Measurements from ENCODE around the gene TMEM181.

TMEM181 gene

GRCh38 chr6:158536084-158536890, 23.6 kb upstream of the TMEM181 start:
- peak overlapping the region; percentile 56 to 68 (median 64) for H3K4me3 ChIP-seq (ENCODE audit: low read depth in 1 of 5, low read length in 5 of 5)
- H3K27ac ChIP-seq (ENCODE audit: low read depth, low read length), result no peak overlapping the region

GRCh38 chr6:158536891-158537798, 22.7 kb upstream of the TMEM181 start:
- Histone ChIP-seq H3K4me1 (ENCODE audit: control insufficient read depth in 5 of 5, insufficient read depth in 5 of 5, low read length in 5 of 5) (peaks cover 0 to 20% (median 12%) of the 10 kb centered on the region in 5 donors), H3K27ac (ENCODE audit: low read depth, low read length) (no peak overlapping the region), H3K9ac (ENCODE audit: low read length in 5 of 5) (no peak overlapping the region), H3K27me3 (ENCODE audit: control insufficient read depth in 5 of 5, insufficient read depth in 4 of 5, low read length in 5 of 5) (peaks cover 11 to 34% (median 20%) of the 10 kb centered on the region in 5 donors), H3K36me3 (ENCODE audit: control insufficient read depth in 5 of 5, insufficient read depth in 5 of 5, low read length in 5 of 5) (no peaks in the 10 kb centered on the region), H3K4me3 (ENCODE audit: low read depth in 1 of 5, low read length in 5 of 5) (peak overlapping the region in 4 of 5 donors; percentile 61 to 68 (median 66)), H3K9me3 (ENCODE audit: control insufficient read depth in 5 of 5, low read length in 5 of 5) (peaks cover 0 to 2% (median 0%) of the 10 kb centered on the region in 5 donors)

More at GRCh38 chr6:158536084-158536890, 23.6 kb upstream of the TMEM181 start:
- no peaks in the 10 kb centered on the region for H3K36me3 ChIP-seq (ENCODE audit: control insufficient read depth in 5 of 5, insufficient read depth in 5 of 5, low read length in 5 of 5)
- peaks cover 11 to 34% (median 20%) of the 10 kb centered on the region in 5 donors for H3K27me3 ChIP-seq (ENCODE audit: control insufficient read depth in 5 of 5, insufficient read depth in 4 of 5, low read length in 5 of 5)
- H3K9ac ChIP-seq (ENCODE audit: low read length in 5 of 5), result no peak overlapping the region
- peaks cover 0 to 20% (median 12%) of the 10 kb centered on the region in 5 donors for H3K4me1 ChIP-seq (ENCODE audit: control insufficient read depth in 5 of 5, insufficient read depth in 5 of 5, low read length in 5 of 5)
- H3K9me3 ChIP-seq (ENCODE audit: control insufficient read depth in 5 of 5, low read length in 5 of 5), result peaks cover 0 to 6% (median 0%) of the 10 kb centered on the region in 5 donors

GRCh38 chr6:158538741-158539140, 21.1 kb upstream of the TMEM181 start:
- Histone ChIP-seq H3K27me3 (ENCODE audit: control insufficient read depth in 5 of 5, insufficient read depth in 4 of 5, low read length in 5 of 5) (peaks cover 11 to 34% (median 20%) of the 10 kb centered on the region in 5 donors), H3K36me3 (ENCODE audit: control insufficient read depth in 5 of 5, insufficient read depth in 5 of 5, low read length in 5 of 5) (no peaks in the 10 kb centered on the region), H3K4me3 (ENCODE audit: low read depth in 1 of 5, low read length in 5 of 5) (no peak overlapping the region), H3K9ac (ENCODE audit: low read length in 5 of 5) (no peak overlapping the region), H3K9me3 (ENCODE audit: control insufficient read depth in 5 of 5, low read length in 5 of 5) (peaks cover 0 to 2% (median 0%) of the 10 kb centered on the region in 5 donors), H3K27ac (ENCODE audit: low read depth, low read length) (no peak overlapping the region), H3K4me1 (ENCODE audit: control insufficient read depth in 5 of 5, insufficient read depth in 5 of 5, low read length in 5 of 5) (peaks cover 0 to 20% (median 12%) of the 10 kb centered on the region in 5 donors)

DNA sequence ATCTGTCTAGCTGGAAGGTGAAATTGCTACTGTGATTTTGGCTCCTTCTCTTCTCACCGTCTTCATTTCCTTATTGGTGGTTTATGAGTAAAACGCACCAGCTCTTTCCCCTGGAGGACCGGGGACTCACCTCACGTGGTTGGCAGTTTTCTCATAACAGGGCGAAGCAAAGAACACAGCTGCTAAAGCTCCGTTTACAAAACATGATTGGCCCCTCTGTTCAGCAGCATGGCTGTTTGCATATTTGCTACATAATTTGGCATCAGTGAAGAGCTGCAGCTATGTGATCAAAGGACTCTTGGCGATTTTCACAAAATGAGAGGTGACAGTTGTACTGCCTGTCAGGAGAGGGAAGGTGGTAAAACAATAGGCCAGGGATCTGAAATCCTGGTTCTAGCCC, 20.5 kb upstream of the TMEM181 start:
- peaks cover 11 to 34% (median 20%) of the 10 kb centered on the region in 5 donors for H3K27me3 ChIP-seq (ENCODE audit: control insufficient read depth in 5 of 5, insufficient read depth in 4 of 5, low read length in 5 of 5)
- no peak overlapping the region for H3K27ac ChIP-seq (ENCODE audit: low read depth, low read length)
- H3K36me3 ChIP-seq (ENCODE audit: control insufficient read depth in 5 of 5, insufficient read depth in 5 of 5, low read length in 5 of 5), result no peaks in the 10 kb centered on the region
- H3K4me3 ChIP-seq (ENCODE audit: low read depth in 1 of 5, low read length in 5 of 5), result no peak overlapping the region
- H3K9me3 ChIP-seq (ENCODE audit: control insufficient read depth in 5 of 5, low read length in 5 of 5), result peaks cover 0 to 2% (median 0%) of the 10 kb centered on the region in 5 donors
- H3K9ac ChIP-seq (ENCODE audit: low read length in 5 of 5), result no peak overlapping the region
- H3K4me1 ChIP-seq (ENCODE audit: control insufficient read depth in 5 of 5, insufficient read depth in 5 of 5, low read length in 5 of 5), result peaks cover 0 to 20% (median 12%) of the 10 kb centered on the region in 5 donors

GRCh38 chr6:158539881-158540280, 20.0 kb upstream of the TMEM181 start:
- Histone ChIP-seq H3K27me3 (ENCODE audit: control insufficient read depth in 5 of 5, insufficient read depth in 4 of 5, low read length in 5 of 5) (peaks cover 11 to 34% (median 18%) of the 10 kb centered on the region in 5 donors), H3K4me1 (ENCODE audit: control insufficient read depth in 5 of 5, insufficient read depth in 5 of 5, low read length in 5 of 5) (peaks cover 0 to 20% (median 12%) of the 10 kb centered on the region in 5 donors), H3K36me3 (ENCODE audit: control insufficient read depth in 5 of 5, insufficient read depth in 5 of 5, low read length in 5 of 5) (no peaks in the 10 kb centered on the region), H3K9ac (ENCODE audit: low read length in 5 of 5) (no peak overlapping the region), H3K27ac (ENCODE audit: low read depth, low read length) (no peak overlapping the region), H3K4me3 (ENCODE audit: low read depth in 1 of 5, low read length in 5 of 5) (no peak overlapping the region), H3K9me3 (ENCODE audit: control insufficient read depth in 5 of 5, low read length in 5 of 5) (peaks cover 0 to 2% (median 0%) of the 10 kb centered on the region in 5 donors)

DNA sequence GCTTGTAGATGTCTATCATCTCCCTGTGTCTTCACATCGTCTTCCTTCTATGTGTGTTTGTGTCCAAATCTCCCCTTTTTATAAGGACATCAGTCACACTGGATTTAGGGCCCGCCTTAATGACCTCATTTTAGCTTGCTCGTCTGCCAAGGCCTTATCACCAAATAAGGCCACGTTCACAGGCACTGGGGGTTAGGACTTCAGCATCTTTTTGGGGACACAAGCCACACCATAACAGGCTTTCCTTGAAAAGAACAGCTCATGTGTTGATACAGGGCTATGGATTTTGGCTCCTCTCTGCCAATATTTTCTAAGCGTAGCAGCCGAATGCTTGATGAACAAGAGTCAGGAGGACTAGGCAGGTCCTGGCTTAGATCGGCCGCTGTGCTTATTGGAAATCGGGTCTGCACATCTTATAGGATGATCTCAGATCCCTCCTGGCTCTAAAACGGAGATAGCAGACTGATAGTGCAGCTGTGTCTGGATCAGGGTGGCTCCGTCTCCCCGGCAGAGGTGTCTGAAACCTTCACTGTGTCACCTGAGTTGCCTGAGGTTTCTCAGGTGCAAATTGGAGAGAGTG, 16.2 kb upstream of the TMEM181 start:
- H3K4me1 ChIP-seq (ENCODE audit: control insufficient read depth in 5 of 5, insufficient read depth in 5 of 5, low read length in 5 of 5), result no peaks in the 10 kb centered on the region
- no peaks in the 10 kb centered on the region for H3K9me3 ChIP-seq (ENCODE audit: control insufficient read depth in 5 of 5, low read length in 5 of 5)
- no peaks in the 10 kb centered on the region for H3K36me3 ChIP-seq (ENCODE audit: control insufficient read depth in 5 of 5, insufficient read depth in 5 of 5, low read length in 5 of 5)
- no peak overlapping the region for H3K27ac ChIP-seq (ENCODE audit: low read depth, low read length)
- peaks cover 0 to 24% (median 2%) of the 10 kb centered on the region in 5 donors for H3K27me3 ChIP-seq (ENCODE audit: control insufficient read depth in 5 of 5, insufficient read depth in 4 of 5, low read length in 5 of 5)
- H3K4me3 ChIP-seq (ENCODE audit: low read depth in 1 of 5, low read length in 5 of 5), result no peak overlapping the region
- H3K9ac ChIP-seq (ENCODE audit: low read length in 5 of 5), result no peak overlapping the region

DNA sequence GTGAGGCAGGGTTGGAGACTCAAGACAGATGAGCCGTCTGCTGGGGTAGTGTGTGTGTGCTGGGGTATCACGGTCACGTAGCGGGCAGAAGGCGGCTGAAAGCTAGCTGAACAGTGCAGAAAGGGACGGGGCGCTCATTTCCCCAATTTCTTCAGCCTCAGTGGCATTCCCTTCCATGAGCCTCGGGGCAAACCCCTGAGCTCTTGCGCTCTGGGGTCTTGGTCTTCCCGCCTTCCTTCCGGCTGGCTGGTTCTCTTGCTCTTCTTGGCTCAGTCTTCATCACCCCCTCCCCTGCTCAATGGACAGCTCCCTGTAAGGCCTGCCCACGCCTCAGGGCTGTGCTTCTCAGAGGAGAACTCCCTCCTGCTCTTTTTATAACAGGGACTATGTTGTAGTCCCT, 15.5 kb upstream of the TMEM181 start:
- no peak overlapping the region for H3K9ac ChIP-seq (ENCODE audit: low read length in 5 of 5)
- H3K36me3 ChIP-seq (ENCODE audit: control insufficient read depth in 5 of 5, insufficient read depth in 5 of 5, low read length in 5 of 5), result no peaks in the 10 kb centered on the region
- H3K9me3 ChIP-seq (ENCODE audit: control insufficient read depth in 5 of 5, low read length in 5 of 5), result no peaks in the 10 kb centered on the region
- H3K4me1 ChIP-seq (ENCODE audit: control insufficient read depth in 5 of 5, insufficient read depth in 5 of 5, low read length in 5 of 5), result no peaks in the 10 kb centered on the region
- no peak overlapping the region for H3K4me3 ChIP-seq (ENCODE audit: low read depth in 1 of 5, low read length in 5 of 5)
- peaks cover 0 to 17% (median 0%) of the 10 kb centered on the region in 5 donors for H3K27me3 ChIP-seq (ENCODE audit: control insufficient read depth in 5 of 5, insufficient read depth in 4 of 5, low read length in 5 of 5)
- no peak overlapping the region for H3K27ac ChIP-seq (ENCODE audit: low read depth, low read length)

DNA sequence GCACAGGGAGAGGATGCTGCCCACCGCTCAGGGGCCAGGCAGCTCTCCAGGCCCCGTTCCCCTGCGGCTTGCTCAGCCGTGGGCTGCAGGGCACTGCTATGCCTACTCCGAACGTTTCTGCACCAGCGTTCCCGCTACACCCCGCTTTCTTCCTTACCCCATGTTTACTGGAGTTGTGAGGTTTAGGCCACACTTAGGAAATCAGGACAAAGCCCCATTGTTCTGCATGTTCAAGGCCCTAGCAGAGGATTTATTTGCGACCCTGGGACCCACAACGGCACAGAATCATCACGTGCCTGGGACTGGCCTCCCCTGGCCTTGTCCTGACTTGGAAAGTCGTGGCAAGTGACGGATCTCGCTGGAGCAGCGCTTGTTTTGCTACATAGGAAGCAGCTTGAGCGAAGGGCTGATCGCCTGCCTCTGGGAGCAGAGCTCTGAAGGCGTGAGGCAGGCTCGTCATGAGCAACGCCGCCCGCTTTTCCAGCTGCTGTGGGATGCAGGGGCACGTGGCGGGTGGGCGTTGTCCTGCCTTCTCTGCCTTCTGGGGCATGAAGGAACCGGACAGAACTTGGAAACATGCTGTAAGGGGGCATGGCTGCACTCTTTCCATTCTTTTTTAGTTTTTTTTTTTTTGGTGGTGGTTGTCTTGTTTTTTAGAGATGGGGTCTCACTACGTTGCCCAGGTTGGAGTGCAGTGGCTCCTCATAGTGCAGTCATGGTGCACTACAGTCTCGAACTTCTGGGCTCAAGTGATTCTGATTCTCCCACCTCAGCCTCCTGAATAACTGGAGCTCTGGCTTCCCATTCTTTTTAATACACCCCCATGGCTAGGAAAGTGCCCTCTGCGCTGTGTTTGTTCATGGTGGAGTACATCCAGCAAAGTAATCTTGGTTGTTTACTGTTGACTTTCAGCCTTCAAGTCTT, 14.6 kb upstream of the TMEM181 start:
- Histone ChIP-seq H3K9ac (ENCODE audit: low read length in 5 of 5) (no peak overlapping the region), H3K4me3 (ENCODE audit: low read depth in 1 of 5, low read length in 5 of 5) (no peak overlapping the region), H3K4me1 (ENCODE audit: control insufficient read depth in 5 of 5, insufficient read depth in 5 of 5, low read length in 5 of 5) (no peaks in the 10 kb centered on the region), H3K36me3 (ENCODE audit: control insufficient read depth in 5 of 5, insufficient read depth in 5 of 5, low read length in 5 of 5) (no peaks in the 10 kb centered on the region), H3K9me3 (ENCODE audit: control insufficient read depth in 5 of 5, low read length in 5 of 5) (no peaks in the 10 kb centered on the region), H3K27ac (ENCODE audit: low read depth, low read length) (no peak overlapping the region), H3K27me3 (ENCODE audit: control insufficient read depth in 5 of 5, insufficient read depth in 4 of 5, low read length in 5 of 5) (peaks cover 0 to 14% (median 0%) of the 10 kb centered on the region in 5 donors)
